Measurements from ENCODE around the gene KRT71.
A peak's percentile ranks its signal among the peaks of the same experiment; 100 is the strongest.
"Not testable (repeated sequence)": the region's sequence is repeated elsewhere in the genome, so short reads cannot be mapped to it uniquely, and the experiment has no call there.

The KRT71 gene

GRCh38 chr12:52552681-52553195, at the start of gene KRT71:
KRT71 (minus strand) TSS chr12:52553145; CDS start chr12:52553077, 68 bp downstream.
- DNase-seq (ENCODE audit: insufficient read length, low spot score): no peak

GRCh38 chr12:52602552-52602951, 49.6 kb upstream of the KRT71 start:
- DNase-seq (ENCODE audit: insufficient read length, low spot score) (no peak), FAIRE-seq (no peak)

More at GRCh38 chr12:52552681-52553195, at the start of gene KRT71:
- FAIRE-seq: no peak

GRCh38 chr12:52601671-52602070, 48.7 kb upstream of the KRT71 start:
- FAIRE-seq (no peak), DNase-seq (ENCODE audit: insufficient read length, low spot score) (no peak)

- DNase-seq (ENCODE audit: insufficient read length, low spot score): no peak
- no peak for FAIRE-seq
These were observed 48.1 kb upstream of the KRT71 start, which contains the start of gene KRT72 for GRCh38 chr12:52600941-52601481. KRT72 (minus strand) TSS chr12:52601463; CDS start chr12:52601452, 11 bp downstream.

GRCh38 chr12:52600475-52600874, 47.5 kb upstream of the KRT71 start:
- no peak for FAIRE-seq
- no peak for DNase-seq (ENCODE audit: insufficient read length, low spot score)

GRCh38 chr12:52600071-52600470, 47.1 kb upstream of the KRT71 start:
- DNase-seq (ENCODE audit: insufficient read length, low spot score) (no peak), FAIRE-seq (no peak)

GRCh38 chr12:52598966-52599365, 46.0 kb upstream of the KRT71 start:
- DNase-seq (ENCODE audit: insufficient read length, low spot score): no peak
- no peak for FAIRE-seq

GRCh38 chr12:52594237-52594636, 41.3 kb upstream of the KRT71 start:
- FAIRE-seq: not testable (repeated sequence)

GRCh38 chr12:52591521-52591920, 38.6 kb upstream of the KRT71 start:
- DNase-seq (ENCODE audit: insufficient read length, low spot score) (no peak), FAIRE-seq (no peak)

More at GRCh38 chr12:52594237-52594636, 41.3 kb upstream of the KRT71 start:
- not testable (repeated sequence) for DNase-seq (ENCODE audit: insufficient read length, low spot score)

GRCh38 chr12:52590021-52590420, 37.1 kb upstream of the KRT71 start:
- FAIRE-seq: no peak
- DNase-seq (ENCODE audit: insufficient read length, low spot score): no peak

GRCh38 chr12:52587563-52587962, 34.6 kb upstream of the KRT71 start:
- FAIRE-seq: no peak
- no peak for DNase-seq (ENCODE audit: insufficient read length, low spot score)

GRCh38 chr12:52585946-52586345, 33.0 kb upstream of the KRT71 start:
- DNase-seq (ENCODE audit: insufficient read length, low spot score) (no peak), FAIRE-seq (no peak)

GRCh38 chr12:52585066-52585465, 32.1 kb upstream of the KRT71 start:
- no peak for FAIRE-seq

GRCh38 chr12:52584156-52584682, 31.3 kb upstream of the KRT71 start:
- FAIRE-seq: no peak

More at GRCh38 chr12:52585066-52585465, 32.1 kb upstream of the KRT71 start:
- DNase-seq (ENCODE audit: insufficient read length, low spot score): no peak

GRCh38 chr12:52582971-52583456, 30.1 kb upstream of the KRT71 start:
- peak; percentile 26 for DNase-seq (ENCODE audit: insufficient read length, low spot score)
- FAIRE-seq: no peak

More at GRCh38 chr12:52584156-52584682, 31.3 kb upstream of the KRT71 start:
- no peak for DNase-seq (ENCODE audit: insufficient read length, low spot score)

- no peak for FAIRE-seq
- DNase-seq (ENCODE audit: insufficient read length, low spot score): no peak
These were observed 29.5 kb upstream of the KRT71 start for GRCh38 chr12:52582486-52582885.

- no peak for DNase-seq (ENCODE audit: insufficient read length, low spot score)
- FAIRE-seq: no peak
These were observed 28.5 kb upstream of the KRT71 start for GRCh38 chr12:52581481-52581880.

- FAIRE-seq (no peak), DNase-seq (ENCODE audit: insufficient read length, low spot score) (no peak)
These were observed 28.1 kb upstream of the KRT71 start for GRCh38 chr12:52581066-52581465.

- DNase-seq (ENCODE audit: insufficient read length, low spot score) (no peak), FAIRE-seq (no peak)
These were observed 27.6 kb upstream of the KRT71 start for GRCh38 chr12:52580496-52580895.

GRCh38 chr12:52579468-52580465, 26.8 kb upstream of the KRT71 start:
- FAIRE-seq (no peak), DNase-seq (ENCODE audit: insufficient read length, low spot score) (no peak)

GRCh38 chr12:52578469-52578868, 25.5 kb upstream of the KRT71 start:
- no peak for FAIRE-seq
- no peak for DNase-seq (ENCODE audit: insufficient read length, low spot score)
